Right cardiac atrium (tissue), 5 donors: ENCODE data around the gene CDH2. TPM values are rescaled to one million over a fixed set of nuclear protein-coding genes. Genes with fewer than 3 reads are reported as not detected.

ENCODE experiments used
- ATAC-seq, 2 donors: fragments of 200-7000 bp; cut with Tn5 transposase; one replicate each; pipeline versions ENCODE4 v1.8.0 to v1.9.1; 2020; ENCODE audit warnings: moderate library complexity in 2 of 2, mild to moderate bottlenecking in 1 of 2
- DNase-seq, 3 donors: peaks; one replicate each; pipeline ENCODE4 v3.0.0-alpha.2; 2020
- H3K27ac ChIP-seq: one replicate; pipeline ENCODE4 v1.5.1; 2013; ENCODE audit warnings: mild to moderate bottlenecking, low read length, control low read depth, moderate library complexity
- H3K27me3 ChIP-seq: one replicate; pipeline ENCODE4 v1.6.1; 2013; ENCODE audit not compliant: control insufficient read depth, insufficient read depth
- H3K4me1 ChIP-seq: one replicate; pipeline ENCODE4 v1.6.1; 2013; ENCODE audit warnings: low read length; ENCODE audit not compliant: control insufficient read depth, insufficient read depth
- H3K4me3 ChIP-seq: one replicate; pipeline ENCODE4 v1.5.1; 2013; ENCODE audit warnings: low read length, control low read depth
- H3K9me3 ChIP-seq: one replicate; pipeline ENCODE4 v1.6.1; 2013; ENCODE audit warnings: low read length; ENCODE audit not compliant: control insufficient read depth
- WGBS: extraction: QIAGEN DNeasy Blood & Tissue Kit; methylation state at CpG from one replicate; pipeline ENCODE4 v1.1.7; 2013; 5-methylcytosine and 5-hydroxymethylcytosine counted together
- intact Hi-C, 4 donors: fragments of 100-400 bp; cut with DNase I; formaldehyde crosslinking; loops; one replicate each; pipeline versions ENCODE4 v1.11.0 to v1.14.0; 2022 to 2023
- polyA plus RNA-seq: library from polyadenylated mRNA; stranded (reverse); fragments of 200-250 nt; gene quantifications from one replicate; pipeline ENCODE4 v1.2.3, GENCODE V29; 2013
- total RNA-seq, 4 donors: library from RNA; stranded (reverse); fragmentation: NEBNext Ultra II Directional; extraction: Animal tissue kit (Norgen Biotek cat#: 25700); gene quantifications; one replicate each; pipeline ENCODE4 v1.2.1, GENCODE V29; 2021
- donor health status: healthy with polysubstance abuse.
- donor health status: DM: no; HTN: yes; CAD: no.
- donor health status: DM: no; HTN: no; CAD: no.
- donor health status: DM: no; HTN: yes; CAD: no; lungs with severe emphysema.
- donor health status: DM: yes; HTN: yes; CAD: no.

The CDH2 gene
- total and polyA plus RNA-seq, 5 donors, result 75.6 to 338 (median 233) TPM

DNA sequence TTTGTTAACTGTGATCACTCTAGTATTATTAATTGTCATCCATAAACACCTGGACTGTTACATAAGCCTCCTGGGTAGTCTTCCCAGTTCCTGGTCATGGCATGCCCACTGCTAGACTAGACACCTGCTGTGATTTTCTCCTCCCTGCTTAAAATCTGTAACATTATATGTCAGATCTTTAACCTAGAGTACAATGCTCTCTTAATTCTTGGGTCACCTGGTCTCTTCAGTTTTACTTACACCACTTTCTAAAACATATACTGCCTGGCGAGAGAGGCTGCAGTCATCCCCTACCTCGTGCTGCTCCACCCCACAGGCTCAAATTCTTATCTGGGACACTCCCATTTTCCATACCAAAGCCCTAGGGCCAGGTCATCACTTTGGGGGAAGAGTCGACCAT, 161.3 kb downstream of the CDH2 start:
- Histone ChIP-seq H3K4me3 (no peak overlapping the region), H3K27me3 (no peaks in the 10 kb centered on the region), H3K9me3 (no peaks in the 10 kb centered on the region), H3K4me1 (peaks cover 2% of the 10 kb centered on the region), H3K27ac (no peak overlapping the region)
- no peak for ATAC-seq
- DNase-seq, result no peak
- 60% methylated on average over 3 of the region's 3 CpGs for WGBS
- intact Hi-C loops, result loop anchor here in 1 of 4 donors (10.0 kb wide), 1 partner anchor 159 kb away; the partner anchor contains the start of gene CDH2

DNA sequence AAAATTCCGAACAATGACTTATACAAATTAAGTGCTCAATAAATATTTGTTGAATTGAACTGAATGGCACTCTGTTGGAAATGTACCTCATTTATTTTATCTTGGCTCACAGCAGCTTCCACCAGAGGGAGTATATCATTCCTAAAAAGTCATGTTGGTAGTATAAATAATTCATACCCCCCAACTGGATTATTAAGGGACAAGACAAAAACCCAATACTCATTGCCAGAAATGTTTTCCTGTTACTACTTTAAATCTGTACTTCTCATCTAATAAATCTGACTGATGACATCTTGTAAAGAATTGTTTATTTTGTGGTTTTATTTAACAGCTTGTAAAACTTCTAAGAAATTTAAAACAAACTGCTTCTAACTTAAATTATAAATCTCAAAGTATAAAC, 163.9 kb downstream of the CDH2 start:
- Histone ChIP-seq H3K27me3 (no peaks in the 10 kb centered on the region), H3K4me3 (no peak overlapping the region), H3K27ac (no peak overlapping the region), H3K9me3 (no peaks in the 10 kb centered on the region), H3K4me1 (peaks cover 2% of the 10 kb centered on the region)
- no peak for DNase-seq
- intact Hi-C loops, result loop anchor here in 1 of 4 donors (10.0 kb wide), 1 partner anchor 162 kb away; the partner anchor contains the start of gene CDH2
- 79% methylated on average over 1 of the region's 1 CpG for WGBS
- no peak for ATAC-seq

DNA sequence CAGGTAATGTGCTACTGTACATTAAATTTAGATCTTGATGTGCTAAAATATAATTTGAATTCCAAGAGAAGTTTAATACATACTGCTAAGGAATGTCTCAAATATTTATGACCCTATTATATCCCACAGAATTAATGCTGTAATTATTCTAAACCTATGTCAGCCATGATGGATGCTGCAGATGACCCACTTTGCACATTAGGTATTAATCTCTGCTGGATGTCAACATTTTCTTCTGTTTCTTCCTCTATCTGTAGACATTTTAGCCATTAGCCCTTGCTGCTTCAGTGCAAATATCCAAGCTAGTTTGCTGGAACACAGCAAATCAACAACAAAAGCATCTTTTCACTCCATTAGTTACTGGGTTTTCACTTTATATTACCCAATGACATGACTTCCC, 164.6 kb downstream of the CDH2 start:
- intact Hi-C loops, result loop anchor here in 1 of 4 donors (10.0 kb wide), 1 partner anchor 162 kb away; the partner anchor contains the start of gene CDH2
- no peak for ATAC-seq
- H3K27me3 ChIP-seq, result no peaks in the 10 kb centered on the region
- H3K4me3 ChIP-seq, result no peak overlapping the region
- no peak overlapping the region for H3K27ac ChIP-seq
- peaks cover 2% of the 10 kb centered on the region for H3K4me1 ChIP-seq
- DNase-seq, result no peak
- H3K9me3 ChIP-seq, result no peaks in the 10 kb centered on the region

DNA sequence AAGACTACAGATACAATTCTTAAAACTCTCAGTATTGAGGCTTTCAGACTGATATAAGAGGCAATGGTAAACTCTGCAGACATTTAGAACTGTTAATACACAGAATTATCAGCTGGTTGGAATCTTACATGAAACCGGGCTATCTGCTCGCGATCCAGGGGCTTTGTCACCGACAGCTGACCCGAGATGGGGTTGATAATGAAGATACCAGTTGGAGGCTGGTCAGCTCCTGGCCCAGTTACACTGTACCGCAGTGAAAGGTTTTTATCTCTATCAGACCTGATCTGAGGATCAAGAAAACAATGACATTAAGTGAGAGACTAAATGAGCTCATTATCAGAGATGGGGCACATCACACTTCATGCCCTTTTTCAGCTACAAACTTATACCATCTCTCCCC, 167.3 kb downstream of the CDH2 start:
- Histone ChIP-seq H3K9me3 (no peaks in the 10 kb centered on the region), H3K27me3 (no peaks in the 10 kb centered on the region), H3K4me1 (peaks cover 4% of the 10 kb centered on the region), H3K4me3 (no peak overlapping the region), H3K27ac (no peak overlapping the region)
- intact Hi-C loops, result loop anchor here in 1 of 4 donors (10.0 kb wide), 2 partner anchors 95 to 165 kb away; partner anchors contain the start of gene CDH2
- ATAC-seq (no peak), DNase-seq (no peak)
- 51% methylated on average over 6 of the region's 6 CpGs for WGBS

DNA sequence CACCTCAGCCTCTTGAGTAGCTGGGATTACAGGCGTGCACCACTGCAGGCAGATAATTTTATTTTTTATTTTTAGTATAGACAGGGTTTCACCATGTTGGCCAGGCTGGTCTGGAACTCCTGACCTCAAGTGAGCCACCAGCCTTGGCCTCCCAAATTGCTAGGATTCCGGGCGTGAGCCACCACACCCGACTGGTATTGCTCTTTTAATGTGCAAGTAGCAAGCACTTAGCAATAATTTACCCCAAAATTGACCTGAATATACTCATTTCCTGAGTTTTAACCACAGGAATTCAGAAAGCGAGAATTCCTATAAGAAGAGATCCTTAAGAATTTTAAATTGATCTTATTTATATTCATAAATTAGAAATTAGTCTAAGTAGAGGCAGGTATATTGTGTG, 169.1 kb downstream of the CDH2 start:
- Histone ChIP-seq H3K9me3 (no peaks in the 10 kb centered on the region), H3K27ac (no peak overlapping the region), H3K4me1 (peaks cover 2% of the 10 kb centered on the region), H3K4me3 (no peak overlapping the region), H3K27me3 (no peaks in the 10 kb centered on the region)
- DNase-seq (no peak), ATAC-seq (no peak)
- 79% methylated on average over 5 of the region's 5 CpGs for WGBS
- intact Hi-C loops, result loop anchor here in 1 of 4 donors (10.0 kb wide), 2 partner anchors 97 to 167 kb away; partner anchors contain the start of gene CDH2

DNA sequence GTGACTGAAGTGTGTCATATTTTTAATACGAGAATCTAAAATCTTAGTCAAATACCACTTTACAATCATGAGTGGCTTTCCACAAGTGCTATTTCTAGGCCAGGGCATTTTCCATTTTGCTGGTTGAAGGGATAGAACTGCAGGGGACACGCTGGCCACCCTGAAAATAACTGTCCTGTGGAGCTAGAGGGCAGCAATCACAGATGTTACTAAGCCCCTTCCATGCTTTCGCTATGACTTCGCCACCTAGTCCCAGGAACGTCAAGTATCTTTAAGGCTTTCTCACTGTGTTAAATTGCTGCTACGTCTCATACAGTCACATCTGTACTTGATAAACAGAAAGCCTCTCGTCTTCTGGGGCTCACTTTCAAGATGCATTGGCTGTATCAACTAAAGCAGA, 171.8 kb downstream of the CDH2 start:
- Histone ChIP-seq H3K27ac (no peak overlapping the region), H3K9me3 (no peaks in the 10 kb centered on the region), H3K27me3 (no peaks in the 10 kb centered on the region), H3K4me1 (peaks cover 2% of the 10 kb centered on the region), H3K4me3 (no peak overlapping the region)
- intact Hi-C loops, result loop anchor here in 1 of 4 donors (10.0 kb wide), 2 partner anchors 100 to 170 kb away; partner anchors contain the start of gene CDH2
- 66% methylated on average over 7 of the region's 7 CpGs for WGBS
- peak; percentile 29 to 53 for ATAC-seq
- no peak for DNase-seq

DNA sequence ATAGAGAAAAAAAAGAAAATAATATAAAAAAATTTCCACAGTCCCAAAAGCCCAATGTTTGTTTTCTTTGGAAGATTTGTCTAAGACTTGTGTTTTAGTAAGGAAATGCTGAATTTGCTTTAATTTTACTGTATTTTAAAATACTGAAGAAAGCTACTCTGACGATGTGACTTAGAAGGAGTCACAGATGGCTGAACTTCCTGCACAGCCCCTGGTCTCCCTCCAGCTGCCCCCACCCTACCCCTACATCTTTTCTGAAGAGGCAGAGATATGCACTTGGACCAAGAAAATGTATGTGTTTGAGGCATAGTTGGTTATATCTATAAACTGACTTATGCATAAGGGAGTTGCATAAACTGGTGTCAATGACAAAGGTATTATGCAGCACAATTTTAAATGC, 172.3 kb downstream of the CDH2 start:
- no peaks in the 10 kb centered on the region for H3K27me3 ChIP-seq
- no peaks in the 10 kb centered on the region for H3K9me3 ChIP-seq
- WGBS, result 45% methylated on average over 1 of the region's 1 CpG
- H3K27ac ChIP-seq, result no peak overlapping the region
- intact Hi-C loops, result loop anchor here in 1 of 4 donors (10.0 kb wide), 2 partner anchors 100 to 170 kb away; partner anchors contain the start of gene CDH2
- H3K4me3 ChIP-seq, result no peak overlapping the region
- ATAC-seq, result peak in 1 of 2 donors; percentile 29
- H3K4me1 ChIP-seq, result peaks cover 2% of the 10 kb centered on the region
- no peak for DNase-seq

DNA sequence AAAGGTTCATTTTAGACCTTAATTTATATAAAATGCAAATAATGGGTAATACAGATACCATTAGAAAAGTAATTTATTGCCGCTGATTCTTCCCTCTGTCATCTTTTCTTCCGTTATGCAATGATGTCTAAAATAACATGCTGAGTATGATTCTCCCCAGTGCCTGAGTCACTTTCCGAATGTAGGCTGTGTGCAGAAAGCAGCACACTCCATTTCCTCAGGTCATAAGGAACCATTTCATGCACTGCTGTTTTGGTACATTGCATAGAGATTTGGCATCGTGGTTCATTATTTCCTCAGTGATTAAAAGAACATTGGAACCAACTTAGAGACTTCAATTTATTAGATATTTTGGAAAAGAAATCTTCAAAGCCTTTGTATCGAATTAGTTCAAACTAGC, 173.5 kb downstream of the CDH2 start:
- no peaks in the 10 kb centered on the region for H3K27me3 ChIP-seq
- intact Hi-C loops, result loop anchor here in 1 of 4 donors (10.0 kb wide), 2 partner anchors 101 to 171 kb away; partner anchors contain the start of gene CDH2
- H3K27ac ChIP-seq, result no peak overlapping the region
- peak; percentile 46 to 65 for ATAC-seq
- H3K4me1 ChIP-seq, result peaks cover 2% of the 10 kb centered on the region
- DNase-seq, result no peak
- 70% methylated on average over 5 of the region's 5 CpGs for WGBS
- H3K4me3 ChIP-seq, result no peak overlapping the region
- no peaks in the 10 kb centered on the region for H3K9me3 ChIP-seq

DNA sequence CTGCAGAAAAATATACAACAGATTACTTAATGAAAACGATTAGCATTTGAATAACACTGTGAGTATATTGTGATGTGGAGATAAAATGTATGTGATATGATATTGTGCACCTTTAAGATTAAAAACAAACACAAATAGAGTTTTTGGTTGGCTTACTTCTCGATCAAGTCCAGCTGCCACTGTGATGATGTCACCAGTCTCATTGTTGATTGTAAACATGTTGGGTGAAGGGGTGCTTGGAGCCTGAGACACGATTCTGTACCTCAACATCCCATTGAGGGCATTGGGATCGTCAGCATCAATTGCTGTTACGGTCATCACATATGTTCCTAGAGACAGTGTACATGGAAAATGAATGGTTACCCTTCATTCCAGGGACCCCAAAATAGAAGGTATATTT, 174.1 kb downstream of the CDH2 start:
- Histone ChIP-seq H3K4me3 (no peak overlapping the region), H3K9me3 (no peaks in the 10 kb centered on the region), H3K27me3 (no peaks in the 10 kb centered on the region), H3K27ac (no peak overlapping the region), H3K4me1 (peaks cover 2% of the 10 kb centered on the region)
- ATAC-seq (no peak), DNase-seq (no peak)
- intact Hi-C loops, result loop anchor here in 1 of 4 donors (10.0 kb wide), 2 partner anchors 102 to 172 kb away; partner anchors contain the start of gene CDH2
- WGBS, result 72% methylated on average over 5 of the region's 5 CpGs

DNA sequence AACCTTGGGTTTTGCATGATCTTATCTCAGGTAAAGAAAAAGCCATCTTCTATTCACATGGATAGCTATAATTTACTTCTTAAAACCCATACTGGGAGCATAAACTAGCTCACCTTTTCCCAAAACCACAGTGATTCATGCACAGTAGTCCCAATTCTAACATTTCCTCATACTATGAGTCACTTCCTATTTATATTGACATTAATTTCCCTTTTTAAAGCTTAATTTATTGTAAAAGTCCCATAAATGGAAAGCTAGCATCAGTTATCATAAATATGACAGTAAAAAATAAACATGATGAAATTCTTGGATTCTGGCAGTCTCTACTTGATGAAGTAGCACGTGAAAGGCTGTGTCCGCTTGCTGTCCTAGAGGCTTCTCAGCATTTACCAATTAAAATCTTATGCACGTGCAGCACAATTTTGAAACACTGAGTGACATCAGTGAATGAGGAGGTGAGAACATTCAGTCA, 180.1 kb downstream of the CDH2 start:
- 77% methylated on average over 3 of the region's 3 CpGs for WGBS
- Histone ChIP-seq H3K27me3 (no peaks in the 10 kb centered on the region), H3K4me3 (no peak overlapping the region), H3K4me1 (no peaks in the 10 kb centered on the region), H3K27ac (peak overlapping the region; percentile 57), H3K9me3 (no peaks in the 10 kb centered on the region)
- DNase-seq (no peak), ATAC-seq (no peak)
- intact Hi-C loops, result no loop called here

DNA sequence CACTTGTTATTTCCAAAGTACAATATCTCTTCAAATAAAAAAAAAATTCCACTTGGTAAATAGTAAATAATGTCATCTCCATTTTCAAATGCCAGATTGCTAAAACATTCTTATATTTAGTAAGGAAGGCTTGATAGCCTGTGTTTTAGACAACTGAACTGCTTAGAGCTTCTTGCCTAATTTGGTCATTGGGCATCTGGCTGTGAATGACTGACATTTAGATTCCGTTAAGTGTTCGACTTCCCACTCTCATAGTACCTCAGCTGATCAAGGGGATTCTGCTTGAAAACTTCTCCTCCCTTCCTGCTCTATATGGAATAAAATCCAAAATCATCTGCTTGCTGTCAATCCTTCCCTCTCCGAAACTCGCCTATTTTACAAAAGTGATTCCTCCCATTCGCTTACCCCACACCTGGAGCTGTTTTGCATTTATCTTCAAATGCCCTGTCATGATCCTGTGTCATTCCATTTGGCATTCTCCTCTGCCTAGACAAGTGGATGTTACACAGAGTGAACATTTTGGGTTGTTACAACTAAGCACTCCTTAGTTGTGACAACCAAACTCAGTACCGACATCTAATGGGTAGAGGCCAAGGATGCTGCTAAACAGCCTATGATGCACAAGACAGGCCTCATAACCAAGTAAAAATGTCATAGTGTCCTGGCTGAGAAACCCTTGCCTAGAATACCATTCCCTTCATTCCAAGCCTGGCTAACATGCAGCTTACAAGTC, 181.0 kb downstream of the CDH2 start:
- intact Hi-C loops, result no loop called here
- WGBS, result 74% methylated on average over 6 of the region's 6 CpGs

More for the DNA sequence above, 181.0 kb downstream of the CDH2 start:
- Histone ChIP-seq H3K4me1 (no peaks in the 10 kb centered on the region), H3K27ac (peak overlapping the region; percentile 57), H3K27me3 (no peaks in the 10 kb centered on the region), H3K4me3 (no peak overlapping the region), H3K9me3 (no peaks in the 10 kb centered on the region)
- ATAC-seq (peak; percentile 77 to 85), DNase-seq (no peak)
